B cell (primary cell): Measurements from ENCODE around the gene UCHL1. TPM values are rescaled to one million over a fixed set of nuclear protein-coding genes. Genes with fewer than 3 reads are reported as not detected.

Experiments
- ATAC-seq: fragments of 200-7000 bp; cut with Tn5 transposase; one replicate; pipeline ENCODE4 v1.10.0; 2021; ENCODE audit warnings: low read depth, mild to moderate bottlenecking, moderate number of reproducible peaks, moderate library complexity
- CTCF ChIA-PET: fragments of 350-600 bp; sonication (Branson Sonifier 250); formaldehyde crosslinking; loops from one replicate; lab custom pipeline; 2021; ENCODE audit warnings: antibody characterized with exemption, inconsistent platforms; lab: Charles Lee
- POLR2A ChIA-PET: fragments of 350-600 bp; sonication (Branson Sonifier 250); formaldehyde crosslinking; loops from one replicate; lab custom pipeline; 2021; ENCODE audit warnings: antibody characterized with exemption; lab: Charles Lee
- DNase-seq: peaks from one replicate; pipeline ENCODE4 v3.0.0; 2013
- H2AFZ ChIP-seq: 2 replicates; pipeline ENCODE4 v1.6.1; 2012; ENCODE audit warnings: mild to moderate bottlenecking, low read depth, low read length; ENCODE audit not compliant: insufficient read depth, poor library complexity, severe bottlenecking
- H3K27ac ChIP-seq, 2 donors: 1 replicate in 1 of 2; 2 replicates in 1 of 2; pipeline ENCODE4 v1.5.1; 2012 to 2013; ENCODE audit warnings: low read length in 2 of 2, mild to moderate bottlenecking in 2 of 2, moderate library complexity in 1 of 2
- H3K27me3 ChIP-seq, 4 experiments: fragments of 200-600 bp in 1 of 4; sonication (generic) in 1 of 4; replicated peaks in 1 of 4; 1 replicate in 2 of 4; 2 replicates in 2 of 4; pipeline versions ENCODE4 v1.6.1 to v1.7.0; 2013 to 2016; ENCODE audit warnings: low read length in 3 of 4, mild to moderate bottlenecking in 2 of 4, mixed read lengths in 1 of 4, moderate library complexity in 1 of 4; ENCODE audit not compliant: insufficient read depth in 4 of 4, control insufficient read depth in 3 of 4; ENCODE audit errors: control extremely low read depth in 1 of 4
- H3K36me3 ChIP-seq, 2 experiments: replicated peaks in 1 of 2; 1 replicate in 1 of 2; 2 replicates in 1 of 2; pipeline versions ENCODE4 v1.6.1 to v1.7.1; 2013; ENCODE audit warnings: low read length in 1 of 2; ENCODE audit not compliant: insufficient read depth in 2 of 2, control insufficient read depth in 1 of 2; ENCODE audit errors: control extremely low read depth in 1 of 2, extremely low read depth in 1 of 2
- H3K4me1 ChIP-seq, 2 donors: fragments of 200-600 bp in 1 of 2; sonication (generic) in 1 of 2; 1 replicate in 1 of 2; 2 replicates in 1 of 2; pipeline versions ENCODE4 v1.5.1 to v1.6.1; 2013 to 2017; ENCODE audit warnings: low read length in 2 of 2; ENCODE audit not compliant: control insufficient read depth in 2 of 2, insufficient read depth in 2 of 2
- H3K4me2 ChIP-seq: replicated peaks from 2 replicates; pipeline ENCODE3; 2012; ENCODE audit warnings: mild to moderate bottlenecking, low read depth, low read length; ENCODE audit not compliant: poor library complexity, severe bottlenecking
- H3K4me3 ChIP-seq, 5 experiments: fragments of 200-600 bp in 1 of 5; sonication (generic) in 1 of 5; 1 replicate in 3 of 5; 2 replicates in 2 of 5; pipeline versions ENCODE4 v1.5.1 to v1.7.0; 2011 to 2016; ENCODE audit warnings: low read length in 4 of 5, mild to moderate bottlenecking in 4 of 5, low read depth in 2 of 5, control low read depth in 1 of 5, moderate library complexity in 1 of 5; ENCODE audit not compliant: insufficient read depth in 1 of 5; ENCODE audit errors: control extremely low read depth in 1 of 5, extremely low read depth in 1 of 5
- H3K79me2 ChIP-seq: fragments of 200-600 bp; sonication (generic); one replicate; pipeline ENCODE4 v1.6.0; 2016; ENCODE audit warnings: low read length; ENCODE audit not compliant: control insufficient read depth, insufficient read depth
- H3K9ac ChIP-seq: fragments of 200-600 bp; sonication (generic); 2 replicates; pipeline ENCODE4 v1.6.1; 2017; ENCODE audit warnings: mild to moderate bottlenecking, low read length, moderate library complexity
- H3K9me3 ChIP-seq, 3 donors: one replicate each; pipeline versions ENCODE4 v1.6.1 to v1.7.1; 2013; ENCODE audit warnings: low read length in 2 of 3; ENCODE audit not compliant: control insufficient read depth in 2 of 3, insufficient read depth in 1 of 3; ENCODE audit errors: control extremely low read depth in 1 of 3
- H4K20me1 ChIP-seq: 2 replicates; pipeline ENCODE4 v1.6.0; 2012; ENCODE audit warnings: mild to moderate bottlenecking, low read length; ENCODE audit not compliant: insufficient read depth, control insufficient read depth, poor library complexity, severe bottlenecking
- H3K27ac Mint-ChIP-seq: one replicate; pipeline ENCODE4 v1.8.0; 2021; ENCODE audit warnings: mixed read lengths
- H3K27me3 Mint-ChIP-seq: one replicate; pipeline ENCODE4 v1.8.0; 2021; ENCODE audit warnings: mixed read lengths
- H3K4me1 Mint-ChIP-seq: one replicate; pipeline ENCODE4 v1.8.0; 2021; ENCODE audit warnings: mixed read lengths
- H3K4me3 Mint-ChIP-seq: one replicate; pipeline ENCODE4 v1.8.0; 2021; ENCODE audit warnings: mixed read lengths
- H3K9me3 Mint-ChIP-seq: one replicate; pipeline ENCODE4 v1.8.0; 2022; ENCODE audit warnings: mixed read lengths; ENCODE audit not compliant: insufficient read depth
- CTCF ChIP-seq: fragments of 200-600 bp; IDR thresholded peaks from one replicate; pipeline ENCODE4 v1.8.0; 2022; ENCODE audit warnings: antibody characterized with exemption, mild to moderate bottlenecking
- EZH2 ChIP-seq: IDR thresholded peaks from 2 replicates; pipeline ENCODE4 v1.6.1; 2012; ENCODE audit warnings: borderline replicate concordance, low read depth, mild to moderate bottlenecking, moderate library complexity, low read length; ENCODE audit not compliant: insufficient read depth, poor library complexity, severe bottlenecking
- WGBS: methylation state at CpG from one replicate; pipeline ENCODE4 v1.1.5; 2013; ENCODE audit warnings: missing lambda C conversion rate; ENCODE audit not compliant: insufficient coverage; 5-methylcytosine and 5-hydroxymethylcytosine counted together
- intact Hi-C: fragments of 100-400 bp; cut with micrococcal nuclease; formaldehyde crosslinking; loops from one replicate; pipeline ENCODE4 v1.10.0; 2022
- polyA plus RNA-seq: library from polyadenylated mRNA; depleted of rRNA; stranded (reverse); fragments of >200 nt; gene quantifications from 2 replicates; pipeline ENCODE4 v1.2.3, GENCODE V29; 2012
- total RNA-seq, 2 donors: library from RNA; stranded (reverse); fragments of 120-200 nt in 1 of 2; gene quantifications; 1 replicate in 1 of 2; 2 replicates in 1 of 2; pipeline versions ENCODE4 v1.2.3 to v1.2.4, GENCODE V29; 2013 to 2022

The UCHL1 gene
- total and polyA plus RNA-seq, 2 donors (not counting 1 experiment from before 2014, with no cell fraction given), result 0.47 to 0.84 TPM

- no CpG with 5 or more reads among the region's 1 CpG for WGBS
- no peak overlapping the region for H3K4me3 ChIP-seq
- Mint-ChIP-seq H3K9me3 (no peaks in the 10 kb centered on the region), H3K4me3 (no peak overlapping the region), H3K27me3 (peaks cover 4% of the 10 kb centered on the region), H3K27ac (no peak overlapping the region), H3K4me1 (no peaks in the 10 kb centered on the region)
- H3K9me3 ChIP-seq, result no peaks in the 10 kb centered on the region
- H3K9ac ChIP-seq, result no peak overlapping the region
- H3K27me3 ChIP-seq, result peaks cover 0 to 12% (median 1%) of the 10 kb centered on the region in 4 experiments
- no peak for ATAC-seq
- no peaks in the 10 kb centered on the region for H3K79me2 ChIP-seq
- H3K36me3 ChIP-seq, result no peaks in the 10 kb centered on the region
- H3K4me1 ChIP-seq, result no peaks in the 10 kb centered on the region
- H3K27ac ChIP-seq, result no peak overlapping the region
- ChIA-PET POLR2A (no interaction called here), CTCF (interaction anchor here (0.9 to 1.1 kb wide), 2 partner anchors 16 to 616 kb away, joined by 3 to 4 read pairs; no protein-coding TSS in a partner anchor)
- intact Hi-C loops, result no loop called here
- H4K20me1 ChIP-seq, result no peaks in the 10 kb centered on the region
- H2AFZ ChIP-seq, result no peak overlapping the region
- no peak for DNase-seq
- no peak overlapping the region for H3K4me2 ChIP-seq
- no peak for TF ChIP-seq CTCF
- no peak for TF ChIP-seq EZH2
Measured at GRCh38 chr4:41264212-41264611, 7.5 kb downstream of the UCHL1 start.

GRCh38 chr4:41267997-41268396, 11.3 kb downstream of the UCHL1 start:
- Mint-ChIP-seq H3K27ac (no peak overlapping the region), H3K27me3 (peaks cover 1% of the 10 kb centered on the region), H3K9me3 (no peaks in the 10 kb centered on the region), H3K4me3 (no peak overlapping the region), H3K4me1 (no peaks in the 10 kb centered on the region)
- no peak for DNase-seq
- no peaks in the 10 kb centered on the region for H4K20me1 ChIP-seq
- peaks cover 0 to 2% (median 0%) of the 10 kb centered on the region in 4 experiments for H3K27me3 ChIP-seq
- H3K4me1 ChIP-seq, result no peaks in the 10 kb centered on the region
- no peak overlapping the region for H2AFZ ChIP-seq
- intact Hi-C loops, result no loop called here
- no peak overlapping the region for H3K27ac ChIP-seq
- WGBS, result no CpG with 5 or more reads among the region's 7 CpGs
- no peaks in the 10 kb centered on the region for H3K36me3 ChIP-seq
- ChIA-PET POLR2A (no interaction called here), CTCF (interaction anchor here (2.6 kb wide), 1 partner anchor 12 kb away, joined by 9 read pairs; no protein-coding TSS in a partner anchor)
- H3K9me3 ChIP-seq, result no peaks in the 10 kb centered on the region
- ATAC-seq, result no peak
- TF ChIP-seq CTCF, result no peak
- TF ChIP-seq EZH2, result no peak
- H3K79me2 ChIP-seq, result no peaks in the 10 kb centered on the region
- H3K9ac ChIP-seq, result no peak overlapping the region
- H3K4me2 ChIP-seq, result no peak overlapping the region
- H3K4me3 ChIP-seq, result no peak overlapping the region
